GM12878 (cell line): Measurements from ENCODE around the gene BSND. TPM values are rescaled to one million over a fixed set of nuclear protein-coding genes. Genes with fewer than 3 reads are reported as not detected.

Experiments
- ATAC-seq: fragments of 200-7000 bp; cut with Tn5 transposase; 3 replicates; pipeline ENCODE4 v1.9.1; 2020; ENCODE audit warnings: mild to moderate bottlenecking, moderate library complexity
- BruUV-seq: library from RNA; stranded (reverse); fragments of 400-500 nt; replicated peaks from 2 replicates; lab custom pipeline; 2021; lab: Mats Ljungman, UMichigan
- CTCF ChIA-PET: fragments of 300-600 bp; sonication (Branson Sonifier 250); formaldehyde crosslinking; extraction: SDS; loops from one replicate; lab custom pipeline; 2021; ENCODE audit warnings: inconsistent platforms; lab: Yijun Ruan, JAX
- POLR2A ChIA-PET: fragments of 350-600 bp; formaldehyde crosslinking; extraction: SDS; loops from one replicate; lab custom pipeline; 2021; ENCODE audit warnings: inconsistent platforms; lab: Charles Lee
- RAD21 ChIA-PET: fragments of 300-600 bp; sonication (Branson Sonifier 250); formaldehyde crosslinking; loops from one replicate; lab custom pipeline; 2023; ENCODE audit warnings: antibody characterized with exemption; ENCODE audit not compliant: unreplicated experiment; lab: Charles Lee
- SMC1A ChIA-PET: fragments of 300-600 bp; sonication (Branson Sonifier 250); formaldehyde crosslinking; loops from one replicate; lab custom pipeline; 2023; ENCODE audit not compliant: unreplicated experiment, uncharacterized antibody; lab: Charles Lee
- DNase-seq: peaks from one replicate; pipeline ENCODE4 v3.0.0-alpha.2; 2011; ENCODE audit warnings: low read depth, low spot score
- FAIRE-seq: peaks from 3 replicates; lab custom pipeline; 2011; peaks lifted over from hg19 to GRCh38; lab: Jason Lieb, UNC
- H2AFZ ChIP-seq: 2 replicates; pipeline ENCODE4 v1.6.0; 2011; ENCODE audit warnings: low read depth, low read length, control low read depth; ENCODE audit not compliant: control insufficient read depth
- H3K27ac ChIP-seq: 2 replicates; pipeline ENCODE4 v1.5.1; 2011; ENCODE audit warnings: control low read depth; ENCODE audit not compliant: control insufficient read depth, insufficient read depth
- H3K27me3 ChIP-seq, 2 experiments: replicated peaks in 1 of 2; 2 replicates each; pipeline versions ENCODE4 v1.6.0 to v1.6.1; 2011; ENCODE audit warnings: low read length in 1 of 2; ENCODE audit not compliant: control insufficient read depth in 2 of 2, insufficient read depth in 2 of 2
- H3K36me3 ChIP-seq, 2 experiments: 2 replicates each; pipeline ENCODE4 v1.5.1; 2011; ENCODE audit warnings: low read length in 1 of 2; ENCODE audit not compliant: control insufficient read depth in 2 of 2, insufficient read depth in 2 of 2
- H3K4me1 ChIP-seq: 2 replicates; pipeline ENCODE4 v1.6.1; 2011; ENCODE audit warnings: mild to moderate bottlenecking, low read length, moderate library complexity, mixed read lengths; ENCODE audit not compliant: control insufficient read depth, insufficient read depth
- H3K4me2 ChIP-seq: 2 replicates; pipeline ENCODE4 v1.6.0; 2011; ENCODE audit warnings: control low read depth; ENCODE audit not compliant: control insufficient read depth, insufficient read depth
- H3K4me3 ChIP-seq: fragments of 200-600 bp; sonication (generic); 2 replicates; pipeline ENCODE4 v1.5.1; 2016
- H3K79me2 ChIP-seq: 2 replicates; pipeline ENCODE4 v1.6.0; 2011; ENCODE audit warnings: low read length; ENCODE audit not compliant: control insufficient read depth, insufficient read depth
- H3K9ac ChIP-seq: 2 replicates; pipeline ENCODE4 v1.8.0; 2011; ENCODE audit warnings: low read length, control low read depth, mixed read lengths; ENCODE audit not compliant: control insufficient read depth, insufficient read depth
- H3K9me3 ChIP-seq: replicated peaks from 3 replicates; pipeline ENCODE4 v1.5.1; 2011; ENCODE audit warnings: mild to moderate bottlenecking, low read length; ENCODE audit not compliant: control insufficient read depth, insufficient read depth
- H4K20me1 ChIP-seq: 2 replicates; pipeline ENCODE4 v1.6.0; 2011; ENCODE audit not compliant: control insufficient read depth, insufficient read depth
- CEBPB ChIP-seq, 2 experiments: fragments of 150-350 bp in 1 of 2; IDR thresholded peaks; 2 replicates each; pipeline ENCODE4 v1.6.1; 2012 to 2014; ENCODE audit warnings: low read depth in 2 of 2, low read length in 2 of 2, borderline replicate concordance in 1 of 2, inconsistent platforms in 1 of 2
- FOS ChIP-seq: IDR thresholded peaks from 3 replicates; pipeline ENCODE4 v1.6.1; 2011; ENCODE audit warnings: borderline replicate concordance; ENCODE audit not compliant: insufficient read length; ENCODE audit errors: extremely low read depth
- GATAD2B ChIP-seq: fragments of 450-650 bp; conservative IDR thresholded peaks from 2 replicates; pipeline ENCODE4 v1.6.1; 2017; ENCODE audit warnings: low read depth, mild to moderate bottlenecking, moderate library complexity
- MEF2B ChIP-seq: fragments of 450-650 bp; IDR thresholded peaks from 2 replicates; pipeline ENCODE4 v1.6.1; 2018; ENCODE audit warnings: mild to moderate bottlenecking, moderate library complexity; ENCODE audit not compliant: partially characterized antibody, poor library complexity, severe bottlenecking
- NFXL1 ChIP-seq: fragments of 450-650 bp; IDR thresholded peaks from 2 replicates; pipeline ENCODE4 v1.6.1; 2017; ENCODE audit warnings: antibody characterized with exemption, mild to moderate bottlenecking, borderline replicate concordance
- PAX8 ChIP-seq: fragments of 450-650 bp; IDR thresholded peaks from 2 replicates; pipeline ENCODE4 v1.6.1; 2017; ENCODE audit warnings: mild to moderate bottlenecking, moderate library complexity
- PRDM15 ChIP-seq: fragments of 450-650 bp; formaldehyde crosslinking; IDR thresholded peaks from 2 replicates; pipeline ENCODE4 v1.4.0; 2020; ENCODE audit warnings: mild to moderate bottlenecking, moderate library complexity
- STAT1 ChIP-seq: fragments of 450-650 bp; conservative IDR thresholded peaks from 2 replicates; pipeline ENCODE4 v1.6.1; 2014; ENCODE audit warnings: antibody characterized with exemption, mild to moderate bottlenecking
- STAT3 ChIP-seq: IDR thresholded peaks from 2 replicates; pipeline ENCODE4 v1.6.1; 2011; ENCODE audit warnings: low read depth, low read length, improper control_type of control experiment
- USF1 ChIP-seq: IDR thresholded peaks from 2 replicates; pipeline ENCODE4 v1.6.1; 2011; ENCODE audit warnings: borderline replicate concordance, low read depth, mild to moderate bottlenecking, moderate library complexity, mixed read lengths, low read length; ENCODE audit not compliant: insufficient read depth; ENCODE audit errors: extremely low read length
- WGBS: methylation state at CpG from one replicate; pipeline ENCODE4 v1.1.6; 2016; ENCODE audit warnings: low lambda C conversion rate; ENCODE audit not compliant: insufficient replicate concordance, insufficient coverage; ENCODE audit errors: missing lambda C conversion rate; 5-methylcytosine and 5-hydroxymethylcytosine counted together
- in situ Hi-C: fragments of 300-500 bp; cut with MboI; formaldehyde crosslinking; loops from 9 replicates; pipeline ENCODE4 v1.14.3; 2018; ENCODE audit warnings: mixed read lengths
- intact Hi-C: fragments of 100-400 bp; cut with micrococcal nuclease; formaldehyde crosslinking; loops from one replicate; pipeline ENCODE4 v1.14.2; 2022; ENCODE audit not compliant: unreplicated experiment
- polyA plus RNA-seq, 11 experiments: library from polyadenylated mRNA; depleted of rRNA in 4 of 11; unstranded in 6 of 11; stranded (reverse) in 5 of 11; fragments of >200 nt; fragmentation: Nextera tagmentation in 4 of 11; fragmentation: Illumina TruSeq in 1 of 11; extraction: Ambion mirVana in 4 of 11; extraction: Trizol in 1 of 11; gene quantifications; 1 replicate in 1 of 11; 2 replicates in 10 of 11; pipeline versions ENCODE4 v1.2.1 to v1.2.3, GENCODE V29; 2011 to 2016; ENCODE audit warnings: inconsistent platforms in 2 of 11, missing spikeins in 2 of 11, low read depth in 1 of 11
- total RNA-seq, 4 experiments: library from RNA; depleted of rRNA in 3 of 4; stranded (reverse); fragments of >200 nt in 3 of 4; fragmentation: Illumina TruSeq in 1 of 4; extraction: Trizol in 1 of 4; gene quantifications; 2 replicates each; pipeline versions ENCODE4 v1.2.1 to v1.2.3, GENCODE V29; 2013 to 2021

BSND gene
- total and polyA plus RNA-seq, 10 of the 15 experiments (the other 5 are each of a cell fraction or from before 2014, with no cell fraction given): not detected

GRCh38 chr1:54989968-54990810, 8.5 kb upstream of the BSND start:
- H3K27me3 ChIP-seq: no peaks in the 10 kb centered on the region; a peak in 1 of 4 replicates
- no peaks in the 10 kb centered on the region for H3K4me1 ChIP-seq
- intact Hi-C loops: no loop called here
- H4K20me1 ChIP-seq: no peaks in the 10 kb centered on the region
- H3K36me3 ChIP-seq: no peaks in the 10 kb centered on the region
- no peak overlapping the region for H3K27ac ChIP-seq
- H3K9ac ChIP-seq: no peak overlapping the region
- H2AFZ ChIP-seq: no peak overlapping the region
- H3K9me3 ChIP-seq: no peaks in the 10 kb centered on the region
- DNase-seq (no peak), FAIRE-seq (no peak)
- H3K4me2 ChIP-seq: no peak overlapping the region
- SMC1A ChIA-PET: interaction anchor here (1.3 kb wide), 1 partner anchor 40 kb away, joined by 4 read pairs; no protein-coding TSS in a partner anchor
- no peak overlapping the region for H3K4me3 ChIP-seq
- WGBS: 37% methylated on average over 12 of the region's 13 CpGs
- BruUV-seq: no TSS peak
- H3K79me2 ChIP-seq: no peaks in the 10 kb centered on the region
- TF ChIP-seq PRDM15 (CRISPR knock-in tag): no peak
- no peak for TF ChIP-seq STAT1
- TF ChIP-seq FOS: no peak
- no peak for TF ChIP-seq USF1
- TF ChIP-seq MEF2B: no peak
- TF ChIP-seq STAT3: no peak
- no peak for TF ChIP-seq GATAD2B
- no peak for TF ChIP-seq NFXL1
- TF ChIP-seq CEBPB (IDR thresholded peaks at IDR 0.05; ENCODE audit: borderline replicate concordance in 1 of 2, low read depth in 2 of 2, low read length in 2 of 2): no peak
- TF ChIP-seq PAX8: no peak
- TF ChIP-seq, all 136 proteins: peak for 0
- RAD21 ChIA-PET: interaction anchor here (0.9 to 1.5 kb wide), 4 partner anchors 32 to 55 kb away, joined by 3 to 7 read pairs (median 4); no protein-coding TSS in a partner anchor
- POLR2A ChIA-PET: interaction anchor here (1.3 kb wide), 1 partner anchor 41 kb away, joined by 3 read pairs; no protein-coding TSS in a partner anchor
- no peak for ATAC-seq
- in situ Hi-C loops: no loop called here
- CTCF ChIA-PET: interaction anchor here (19.5 kb wide), 1 partner anchor 42 kb away, joined by 436 read pairs; no protein-coding TSS in a partner anchor
